Neural crest cell (in vitro differentiated cells): Measurements from ENCODE around the gene ZSCAN5A. TPM values are rescaled to one million over a fixed set of nuclear protein-coding genes. Genes with fewer than 3 reads are reported as not detected.
"Not testable (repeated sequence)": the region's sequence is repeated elsewhere in the genome, so short reads cannot be mapped to it uniquely, and the experiment has no call there.

Source experiments
- DNase-seq: peaks from one replicate; pipeline ENCODE4 v3.0.0; 2021; ENCODE audit warnings: low read depth, mixed read lengths, low spot score
- H3K27ac Mint-ChIP-seq: one replicate; pipeline ENCODE4 v1.8.0; 2021; ENCODE audit warnings: mild to moderate bottlenecking, mixed read lengths; ENCODE audit not compliant: unreplicated experiment
- H3K27me3 Mint-ChIP-seq: 2 replicates; pipeline ENCODE4 v1.8.0; 2021; ENCODE audit warnings: low read depth, mild to moderate bottlenecking, mixed read lengths
- H3K36me3 Mint-ChIP-seq: 2 replicates; pipeline ENCODE4 v1.8.0; 2021; ENCODE audit warnings: low read depth, mild to moderate bottlenecking, mixed read lengths
- H3K4me1 Mint-ChIP-seq: 2 replicates; pipeline ENCODE4 v1.8.0; 2021; ENCODE audit warnings: mixed read lengths
- H3K4me3 Mint-ChIP-seq: one replicate; pipeline ENCODE4 v1.8.0; 2021; ENCODE audit warnings: mild to moderate bottlenecking, mixed read lengths
- H3K9me3 Mint-ChIP-seq: 2 replicates; pipeline ENCODE4 v1.8.0; 2021; ENCODE audit warnings: mixed read lengths
- CTCF ChIP-seq: fragments of 200-600 bp; sonication (generic); conservative IDR thresholded peaks from 2 replicates; pipeline ENCODE4 v1.5.0; 2021; ENCODE audit warnings: antibody characterized with exemption, mild to moderate bottlenecking
- total RNA-seq: library from RNA; stranded (reverse); gene quantifications from 2 replicates; pipeline ENCODE4 v1.2.1, GENCODE V29; 2021

ZSCAN5A gene
- total RNA-seq, 1 donor from 2014 or later, result 14.7 TPM

GRCh38 chr19:56270676-56271075 is 44.0 kb downstream of the ZSCAN5A start:
- Mint-ChIP-seq H3K9me3 (no peaks in the 10 kb centered on the region), H3K36me3 (peaks cover 11% of the 10 kb centered on the region)

GRCh38 chr19:56269348-56269747 is 45.3 kb downstream of the ZSCAN5A start:
- Mint-ChIP-seq H3K27ac (no peak overlapping the region), H3K27me3 (no peaks in the 10 kb centered on the region), H3K36me3 (peaks cover 10% of the 10 kb centered on the region), H3K9me3 (no peaks in the 10 kb centered on the region), H3K4me3 (no peak overlapping the region), H3K4me1 (no peaks in the 10 kb centered on the region)
- DNase-seq, result no peak
- TF ChIP-seq CTCF, result no peak

More at GRCh38 chr19:56270676-56271075, 44.0 kb downstream of the ZSCAN5A start:
- no peak overlapping the region for H3K4me3 Mint-ChIP-seq
- no peaks in the 10 kb centered on the region for H3K4me1 Mint-ChIP-seq
- no peak overlapping the region for H3K27ac Mint-ChIP-seq
- TF ChIP-seq CTCF, result no peak
- DNase-seq, result no peak
- no peaks in the 10 kb centered on the region for H3K27me3 Mint-ChIP-seq

GRCh38 chr19:56266051-56266450 is 48.6 kb downstream of the ZSCAN5A start:
- peaks cover 4% of the 10 kb centered on the region for H3K36me3 Mint-ChIP-seq
- DNase-seq, result no peak
- no peak for TF ChIP-seq CTCF
- no peak overlapping the region for H3K27ac Mint-ChIP-seq
- no peak overlapping the region for H3K4me3 Mint-ChIP-seq
- no peaks in the 10 kb centered on the region for H3K27me3 Mint-ChIP-seq
- H3K4me1 Mint-ChIP-seq, result no peaks in the 10 kb centered on the region
- no peaks in the 10 kb centered on the region for H3K9me3 Mint-ChIP-seq

DNA sequence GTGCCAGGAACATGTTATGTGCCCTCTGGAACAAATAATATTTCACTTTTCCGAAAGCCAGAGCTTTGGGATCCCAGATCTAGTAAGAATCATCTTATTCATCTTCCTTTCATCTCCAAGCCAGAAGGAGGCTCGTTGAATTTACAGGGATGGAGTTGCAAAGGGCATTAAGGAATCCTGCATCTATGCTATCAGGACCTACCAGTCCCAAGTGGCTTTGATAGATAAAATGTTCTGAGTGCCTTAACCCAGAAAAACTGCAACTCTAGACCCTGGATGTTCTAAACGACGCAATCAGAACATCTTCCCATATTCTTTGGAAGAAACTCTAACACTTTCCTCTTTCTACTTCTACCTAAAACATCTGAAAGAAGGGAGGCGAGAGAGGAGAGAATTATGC is 51.3 kb downstream of the ZSCAN5A start:
- no peaks in the 10 kb centered on the region for H3K27me3 Mint-ChIP-seq
- no peak overlapping the region for H3K4me3 Mint-ChIP-seq
- H3K27ac Mint-ChIP-seq, result no peak overlapping the region
- H3K9me3 Mint-ChIP-seq, result no peaks in the 10 kb centered on the region
- H3K4me1 Mint-ChIP-seq, result no peaks in the 10 kb centered on the region
- no peak for TF ChIP-seq CTCF
- DNase-seq, result no peak
- peaks cover 2% of the 10 kb centered on the region for H3K36me3 Mint-ChIP-seq

GRCh38 chr19:56261932-56262331 is 52.7 kb downstream of the ZSCAN5A start:
- not testable (repeated sequence) for DNase-seq, H3K9me3 Mint-ChIP-seq, H3K4me1 Mint-ChIP-seq, H3K4me3 Mint-ChIP-seq, H3K27me3 Mint-ChIP-seq, H3K36me3 Mint-ChIP-seq, H3K27ac Mint-ChIP-seq

DNA sequence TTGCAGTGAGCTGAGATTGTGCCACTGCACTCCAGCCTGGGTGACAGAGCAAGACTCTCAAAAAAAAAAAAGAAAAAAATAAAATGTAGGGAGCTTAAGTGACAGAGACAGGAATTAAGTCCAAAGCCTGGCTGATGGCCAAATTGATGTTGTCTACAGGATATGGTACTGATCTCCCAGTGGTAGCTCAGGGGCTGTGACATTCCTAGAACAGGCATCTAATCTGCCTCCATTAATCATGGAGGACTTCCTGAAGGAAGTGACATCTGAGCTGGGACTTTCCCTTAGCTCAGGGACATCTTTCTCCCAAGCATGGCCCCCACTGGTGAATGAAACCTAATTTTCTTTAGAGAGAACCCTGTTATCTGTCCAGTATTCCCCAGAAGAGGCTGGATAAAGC is 53.5 kb downstream of the ZSCAN5A start:
- no peak overlapping the region for H3K4me3 Mint-ChIP-seq
- no peak for TF ChIP-seq CTCF
- H3K27ac Mint-ChIP-seq, result no peak overlapping the region
- peaks cover 2% of the 10 kb centered on the region for H3K36me3 Mint-ChIP-seq
- no peaks in the 10 kb centered on the region for H3K4me1 Mint-ChIP-seq
- no peaks in the 10 kb centered on the region for H3K9me3 Mint-ChIP-seq
- no peaks in the 10 kb centered on the region for H3K27me3 Mint-ChIP-seq
- DNase-seq, result no peak
